Upper lobe of left lung (tissue), 4 donors: Measurements from ENCODE around the gene HIVEP3.

ENCODE experiments used
- POLR2A ChIP-seq, 4 donors: fragments of 450-650 bp; IDR thresholded peaks; one replicate each; pipeline ENCODE4 v1.5.1; 2016 to 2017; ENCODE audit warnings: antibody characterized with exemption in 4 of 4, mild to moderate bottlenecking in 2 of 4
- POLR2AphosphoS5 ChIP-seq, 2 donors: sonication (generic); formaldehyde crosslinking; IDR thresholded peaks; one replicate each; pipeline ENCODE4 v1.5.1; 2017; ENCODE audit warnings: antibody characterized with exemption in 2 of 2
- TF ChIP-seq, protein P1 (sequence below), 6 experiments: fragments of 450-650 bp in 4 of 6; fragments of 200-600 bp in 2 of 6; sonication (generic) in 2 of 6; IDR thresholded peaks; one replicate each; pipeline ENCODE4 v1.5.1; 2016 to 2019; ENCODE audit warnings: antibody characterized with exemption in 6 of 6

DNA sequence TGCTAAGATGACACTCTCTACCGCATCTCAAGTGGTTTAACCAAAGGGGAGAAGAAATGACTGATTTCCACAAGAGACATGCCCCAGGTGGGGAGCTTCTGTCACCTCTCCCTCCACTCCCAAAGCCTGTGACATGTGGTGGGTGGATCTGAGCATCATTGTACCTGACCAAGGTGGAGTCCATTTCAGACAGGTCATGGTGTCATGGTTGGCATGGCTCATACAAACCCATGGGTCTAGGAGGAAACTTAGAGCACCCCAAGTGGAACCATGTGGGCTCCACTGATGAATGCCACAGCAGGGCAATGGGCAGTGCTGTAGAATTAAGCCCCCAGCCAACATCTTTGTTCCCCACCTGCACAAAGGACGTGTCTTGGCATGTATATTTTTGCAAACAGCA, 302.7 kb downstream of the HIVEP3 start:
- no peak for TF ChIP-seq POLR2A (IDR thresholded peaks at IDR 0.05)
- TF ChIP-seq, protein P1, sequence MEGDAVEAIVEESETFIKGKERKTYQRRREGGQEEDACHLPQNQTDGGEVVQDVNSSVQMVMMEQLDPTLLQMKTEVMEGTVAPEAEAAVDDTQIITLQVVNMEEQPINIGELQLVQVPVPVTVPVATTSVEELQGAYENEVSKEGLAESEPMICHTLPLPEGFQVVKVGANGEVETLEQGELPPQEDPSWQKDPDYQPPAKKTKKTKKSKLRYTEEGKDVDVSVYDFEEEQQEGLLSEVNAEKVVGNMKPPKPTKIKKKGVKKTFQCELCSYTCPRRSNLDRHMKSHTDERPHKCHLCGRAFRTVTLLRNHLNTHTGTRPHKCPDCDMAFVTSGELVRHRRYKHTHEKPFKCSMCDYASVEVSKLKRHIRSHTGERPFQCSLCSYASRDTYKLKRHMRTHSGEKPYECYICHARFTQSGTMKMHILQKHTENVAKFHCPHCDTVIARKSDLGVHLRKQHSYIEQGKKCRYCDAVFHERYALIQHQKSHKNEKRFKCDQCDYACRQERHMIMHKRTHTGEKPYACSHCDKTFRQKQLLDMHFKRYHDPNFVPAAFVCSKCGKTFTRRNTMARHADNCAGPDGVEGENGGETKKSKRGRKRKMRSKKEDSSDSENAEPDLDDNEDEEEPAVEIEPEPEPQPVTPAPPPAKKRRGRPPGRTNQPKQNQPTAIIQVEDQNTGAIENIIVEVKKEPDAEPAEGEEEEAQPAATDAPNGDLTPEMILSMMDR (IDR thresholded peaks at IDR 0.05) = no peak
- no peak for TF ChIP-seq POLR2AphosphoS5 (IDR thresholded peaks at IDR 0.05)
